ENCODE measurements around the gene PARD3B.

GRCh38 chr2:204982303-204982702, 437.0 kb downstream of the PARD3B start:
- TF ChIP-seq CTCF (IDR thresholded peaks at IDR 0.05) (no peak), POLR2A (IDR thresholded peaks at IDR 0.05) (no peak), POLR2AphosphoS5 (IDR thresholded peaks at IDR 0.05) (no peak)

Measured in prostate gland (tissue), 2 donors.